Stimulated activated CD8-positive, alpha-beta memory T cell treated with anti-CD3 and anti-CD28 coated beads, Interleukin-12 subunit alpha, Interleukin-12 subunit beta, amount 100 ng/mL, for 1 hour (primary cell): ENCODE data around the gene AFAP1.

ENCODE experiments used
- DNase-seq: peaks from one replicate; pipeline ENCODE4 v3.0.0-alpha.2; 2020; ENCODE audit warnings: low read depth

The AFAP1 gene

DNA sequence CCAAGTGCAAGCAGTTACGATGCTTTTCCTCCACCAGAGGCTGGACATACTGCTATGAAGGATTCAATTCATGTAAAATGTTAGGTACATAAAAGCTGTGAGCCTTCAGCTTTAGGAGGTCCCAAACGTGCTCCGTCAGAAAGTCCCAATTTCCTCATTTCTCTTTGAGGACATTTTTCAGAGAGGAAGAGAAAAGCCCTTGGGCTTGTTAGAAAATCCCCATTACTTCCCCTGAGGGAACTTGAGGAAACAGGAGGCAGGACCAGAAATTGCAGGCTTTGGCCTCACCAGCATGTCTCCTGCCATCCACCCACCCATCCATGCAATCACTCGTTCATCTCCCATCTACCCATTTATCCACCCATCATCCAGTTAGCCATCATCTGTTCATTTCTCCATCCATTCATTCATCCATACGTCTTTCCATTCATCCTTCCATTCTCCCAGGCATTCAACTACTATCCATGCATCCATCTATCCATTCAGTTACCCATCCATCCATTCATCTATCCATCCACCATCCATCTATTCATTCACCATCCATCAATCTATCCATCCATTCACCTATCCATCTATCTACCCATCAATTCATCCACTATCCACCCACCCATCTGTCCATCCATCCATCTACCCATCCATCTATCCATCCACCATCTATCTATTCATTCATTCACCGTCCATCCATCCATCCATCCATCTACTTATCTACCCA is 223.5 kb downstream of the AFAP1 start:
- DNase-seq: no peak

DNA sequence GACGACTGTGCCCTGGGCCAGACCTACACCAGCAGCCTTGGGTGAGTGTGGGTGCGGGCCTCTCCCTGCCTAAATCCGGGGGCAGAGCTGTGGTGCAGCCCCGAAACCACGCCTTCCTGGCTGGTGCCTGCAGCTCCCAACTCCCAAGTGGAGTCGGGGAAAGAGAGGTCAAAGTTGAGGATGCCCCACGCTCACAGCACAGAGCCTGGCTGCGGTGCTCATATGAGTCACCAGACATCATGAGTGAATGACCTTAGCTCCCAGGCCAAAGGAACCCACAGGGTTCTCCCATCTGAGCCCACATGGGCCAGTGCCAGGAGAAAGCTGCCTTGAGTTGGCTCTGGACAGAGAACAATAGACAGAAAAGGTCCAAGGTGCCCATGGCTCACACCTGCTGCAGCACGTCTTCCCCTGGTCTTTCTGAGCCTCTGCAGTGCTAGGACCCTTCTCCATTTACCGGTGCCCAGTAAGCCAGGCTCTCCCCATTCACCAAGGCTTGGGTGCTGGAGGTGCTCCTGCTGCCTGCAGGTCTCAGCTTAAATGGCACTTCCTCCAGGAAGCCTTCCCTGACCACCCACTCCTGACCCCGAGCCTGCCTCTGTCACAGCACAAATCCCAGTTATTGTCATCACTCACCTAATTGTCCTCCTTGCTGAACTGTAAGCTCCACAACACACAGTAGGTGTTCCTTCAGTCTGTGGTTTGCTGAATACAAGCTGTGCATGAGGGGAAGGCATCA is 224.2 kb downstream of the AFAP1 start:
- DNase-seq: no peak

DNA sequence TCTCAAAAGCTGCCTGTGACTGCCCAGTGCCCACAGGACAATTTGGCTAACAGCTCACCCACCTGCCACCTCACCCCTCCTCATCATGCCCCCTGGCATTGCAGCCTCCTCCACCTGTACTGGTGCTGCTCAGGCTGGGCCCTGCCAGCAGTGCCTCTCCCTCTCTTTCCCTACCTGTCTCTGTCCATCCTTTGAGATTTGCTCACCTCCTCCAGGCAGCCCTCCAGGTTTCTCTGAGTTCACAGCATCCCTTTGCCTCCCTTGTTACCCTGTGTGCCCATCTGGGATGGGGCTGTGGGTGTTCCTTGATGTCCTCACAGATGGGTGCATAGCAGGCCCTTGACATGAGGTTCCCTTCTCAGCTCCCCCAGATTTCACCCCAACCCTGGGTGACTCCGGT is 224.9 kb downstream of the AFAP1 start:
- no peak for DNase-seq

DNA sequence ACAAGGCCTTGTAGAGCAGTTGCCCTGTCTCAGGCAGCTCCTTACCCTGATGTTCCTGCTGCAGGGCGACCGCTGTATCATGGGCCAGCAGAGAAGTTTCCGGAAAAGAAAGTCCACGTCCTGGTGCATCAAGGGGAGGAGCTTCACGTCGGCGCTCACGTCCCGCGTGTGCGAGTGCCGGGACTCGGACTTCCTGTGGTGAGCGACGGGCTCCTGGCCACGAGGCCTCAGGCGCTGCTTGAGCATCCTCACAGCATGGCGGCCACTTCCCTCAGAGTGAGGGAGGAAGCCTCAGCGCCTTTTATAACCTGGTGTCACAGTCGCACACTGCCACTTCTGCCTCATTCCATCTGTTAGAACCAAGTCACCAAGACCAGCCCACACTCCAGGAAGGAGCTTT is 225.5 kb downstream of the AFAP1 start:
- no peak for DNase-seq

DNA sequence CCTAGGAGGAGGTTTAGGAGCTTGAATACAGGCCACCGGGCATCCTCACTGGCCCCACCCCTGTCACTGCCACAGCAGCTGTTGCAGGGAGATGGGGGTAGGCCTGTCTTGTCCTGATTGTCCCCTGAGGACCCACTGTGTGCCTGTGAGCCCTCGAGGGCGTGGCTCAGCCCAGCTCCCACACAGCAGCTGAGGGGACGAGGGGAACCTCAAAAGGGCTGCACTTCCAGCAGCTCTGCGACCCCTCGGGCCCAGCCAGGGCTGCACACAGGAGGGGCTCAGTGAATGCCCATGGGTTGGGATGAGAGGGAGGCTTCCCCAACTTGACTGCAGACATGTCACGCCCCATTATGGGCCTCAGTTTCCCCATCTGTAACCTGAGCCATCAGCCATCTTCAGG is 225.9 kb downstream of the AFAP1 start:
- no peak for DNase-seq

DNA sequence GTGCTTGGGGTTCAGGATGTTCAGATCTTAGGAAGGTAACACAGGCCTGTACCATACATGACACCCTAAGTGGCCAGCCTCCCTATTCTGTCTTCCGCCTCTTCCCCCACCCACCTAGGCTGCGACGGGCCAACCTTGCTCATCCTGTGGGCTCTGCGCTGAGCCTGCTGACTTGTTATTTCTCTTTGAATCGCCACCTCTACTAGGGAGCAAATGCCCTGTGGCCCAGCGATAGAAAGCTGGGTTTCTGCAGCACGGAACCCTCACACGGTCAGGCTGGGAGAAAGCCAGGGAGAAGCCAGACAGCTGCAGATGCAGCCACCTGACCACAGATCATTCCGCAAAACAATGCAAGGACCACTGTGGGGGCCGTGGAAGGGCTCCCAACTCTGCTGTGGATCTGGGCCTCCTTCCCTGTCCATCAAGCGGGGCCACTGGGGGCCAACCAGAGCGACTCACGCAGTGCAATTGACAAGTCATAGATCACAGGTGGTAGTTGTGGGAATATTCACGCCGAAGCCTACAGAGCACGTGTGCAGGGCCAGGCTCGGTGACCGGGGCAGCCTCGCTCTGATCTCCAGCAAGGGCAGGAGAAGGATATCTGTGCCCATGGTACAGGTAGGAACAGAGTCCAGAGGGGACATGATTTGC is 227.5 kb downstream of the AFAP1 start:
- no peak for DNase-seq

DNA sequence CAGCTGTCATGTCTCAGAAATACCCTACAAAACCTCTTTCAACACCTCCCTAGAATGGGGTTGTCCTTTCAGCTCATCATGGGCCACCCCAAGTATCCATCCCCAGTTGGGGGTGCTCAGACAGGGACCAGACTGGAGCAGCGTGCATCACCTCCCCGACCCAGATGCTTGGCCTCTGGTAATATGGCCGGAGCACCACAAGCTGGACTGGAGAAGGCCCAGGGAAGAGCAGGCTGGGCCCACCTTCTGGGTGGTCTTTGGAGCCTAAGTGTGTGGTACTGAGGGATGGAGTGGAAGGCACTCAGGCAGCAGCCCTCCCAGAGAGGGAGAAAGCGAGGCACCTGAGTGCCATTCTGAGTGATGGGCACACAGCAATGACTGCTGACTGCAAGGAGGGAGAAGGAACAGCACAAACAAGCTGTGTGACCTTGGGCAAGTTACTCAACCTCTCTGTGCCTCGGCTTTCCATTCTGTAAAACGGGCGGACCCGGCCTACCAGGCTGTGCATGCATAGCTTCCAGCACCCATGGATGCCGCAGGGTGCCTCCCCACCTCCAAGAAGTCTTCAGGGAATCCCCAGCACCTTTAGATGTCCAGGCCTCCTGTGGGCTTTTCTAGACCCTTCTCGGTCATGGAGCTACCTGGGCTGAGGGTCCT is 228.2 kb downstream of the AFAP1 start:
- no peak for DNase-seq

DNA sequence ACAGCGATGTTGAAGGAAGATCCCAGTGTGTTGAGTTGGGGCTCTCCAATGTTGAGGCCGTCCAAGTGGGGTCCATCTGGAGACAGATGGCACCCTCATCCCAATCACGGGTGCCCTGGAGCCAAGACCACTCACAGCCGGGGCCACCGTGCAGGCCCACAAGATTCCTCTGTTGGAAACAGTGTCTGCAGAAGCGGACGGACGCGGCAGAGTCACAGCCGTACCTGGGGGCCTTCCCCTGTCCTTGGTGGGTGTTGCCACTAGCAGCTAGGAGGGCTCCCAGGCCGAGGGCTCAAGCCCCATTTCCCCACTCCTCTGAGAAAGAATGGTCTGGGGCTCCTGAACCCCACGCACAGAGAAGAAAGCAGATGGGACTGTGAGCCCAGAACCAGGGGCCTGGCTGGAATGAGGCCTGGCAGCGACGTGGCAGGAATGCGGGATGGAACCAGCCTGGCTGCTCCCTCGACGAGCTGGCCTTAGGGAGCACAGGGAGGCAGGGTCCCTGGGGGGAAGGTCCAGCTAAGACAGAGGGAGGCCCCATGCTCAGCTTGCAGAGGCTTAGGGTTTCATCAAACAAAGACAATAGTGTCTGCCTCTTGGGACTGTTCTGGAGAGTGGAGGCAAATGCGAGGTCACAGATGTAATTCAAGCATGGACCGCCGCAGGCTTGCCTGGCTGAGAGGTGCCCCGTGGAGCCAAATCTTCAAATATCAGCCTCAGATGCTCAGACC is 228.9 kb downstream of the AFAP1 start:
- DNase-seq: no peak

DNA sequence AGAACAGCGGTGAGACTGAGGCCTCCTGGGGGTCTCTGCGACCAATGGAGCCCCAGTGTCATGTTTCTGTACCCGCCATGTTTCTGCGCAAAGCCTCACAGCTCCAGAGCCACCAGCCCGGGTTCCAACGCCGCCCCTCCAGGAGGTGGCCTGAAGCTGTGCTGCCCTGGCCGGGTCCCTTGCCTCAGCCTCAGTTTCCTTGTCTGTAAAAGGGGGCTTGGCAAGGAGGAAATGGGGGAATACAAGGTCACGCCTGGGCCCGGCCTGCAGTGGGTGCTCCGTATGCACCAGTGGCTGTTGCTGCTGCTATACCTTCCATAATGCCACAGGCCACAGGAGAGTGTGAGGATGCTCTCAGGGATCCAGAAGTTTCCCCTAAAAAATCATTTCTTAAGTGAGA is 229.5 kb downstream of the AFAP1 start:
- DNase-seq: no peak

DNA sequence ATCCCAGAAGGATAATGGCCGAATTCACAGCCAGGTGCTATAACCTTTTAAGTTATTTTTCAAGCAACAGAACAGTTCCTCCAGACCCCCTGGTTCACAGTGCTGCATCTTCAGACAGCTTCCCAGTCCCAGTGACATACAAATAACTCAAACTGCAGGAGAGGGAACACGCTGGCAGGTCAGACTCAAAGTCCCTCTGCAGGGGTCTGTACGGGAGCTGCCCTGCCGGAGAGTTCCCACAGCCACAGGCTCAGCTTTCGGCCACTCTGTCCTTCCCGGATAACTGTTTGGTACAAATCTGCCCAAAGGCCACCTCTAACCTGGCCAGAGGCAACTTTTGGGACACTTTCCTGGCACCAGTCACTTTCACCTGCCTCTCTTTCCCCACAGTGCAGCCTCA is 230.2 kb downstream of the AFAP1 start:
- no peak for DNase-seq

DNA sequence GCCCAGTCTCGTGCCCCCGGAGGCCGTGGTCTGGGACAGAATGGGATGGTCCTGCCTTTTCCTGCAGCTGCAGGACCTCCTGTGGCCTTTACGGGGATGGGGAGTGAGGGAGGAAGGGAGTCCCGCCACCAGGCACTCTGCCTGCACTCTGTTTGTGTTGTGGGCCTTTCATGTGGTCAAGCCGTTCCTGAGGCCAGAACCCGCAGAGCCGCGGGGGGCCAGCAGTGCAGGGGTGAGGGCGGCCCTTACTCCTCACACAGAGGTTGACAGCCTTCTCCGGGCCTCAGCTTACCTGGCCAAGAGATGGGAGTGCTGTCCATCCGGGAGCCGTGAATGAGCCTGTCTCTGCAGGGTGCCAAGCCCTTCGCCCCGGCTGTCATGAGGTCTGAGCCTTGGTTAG is 230.7 kb downstream of the AFAP1 start:
- DNase-seq: no peak
